ENCODE results near the gene HDGFL1.

DNA sequence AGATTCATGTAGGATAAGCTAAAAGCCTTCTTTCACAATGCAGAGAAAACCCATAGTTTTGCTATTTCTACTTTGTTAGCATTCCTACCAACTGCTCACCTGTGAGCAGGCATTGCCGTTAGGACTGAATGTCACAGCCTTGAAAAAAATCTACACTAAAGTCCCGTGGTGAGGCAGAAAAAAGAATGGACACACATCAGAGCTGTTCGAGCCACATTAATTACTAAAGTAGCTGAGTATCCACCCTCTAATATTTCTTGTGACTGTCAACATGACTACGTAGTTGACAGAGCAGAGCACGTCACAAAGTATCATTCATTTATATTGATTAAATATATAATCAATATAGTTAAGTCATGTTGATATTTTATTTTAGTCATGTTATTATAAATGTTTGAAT lies 10.1 kb downstream of the HDGFL1 start:
- TF ChIP-seq, protein P1, sequence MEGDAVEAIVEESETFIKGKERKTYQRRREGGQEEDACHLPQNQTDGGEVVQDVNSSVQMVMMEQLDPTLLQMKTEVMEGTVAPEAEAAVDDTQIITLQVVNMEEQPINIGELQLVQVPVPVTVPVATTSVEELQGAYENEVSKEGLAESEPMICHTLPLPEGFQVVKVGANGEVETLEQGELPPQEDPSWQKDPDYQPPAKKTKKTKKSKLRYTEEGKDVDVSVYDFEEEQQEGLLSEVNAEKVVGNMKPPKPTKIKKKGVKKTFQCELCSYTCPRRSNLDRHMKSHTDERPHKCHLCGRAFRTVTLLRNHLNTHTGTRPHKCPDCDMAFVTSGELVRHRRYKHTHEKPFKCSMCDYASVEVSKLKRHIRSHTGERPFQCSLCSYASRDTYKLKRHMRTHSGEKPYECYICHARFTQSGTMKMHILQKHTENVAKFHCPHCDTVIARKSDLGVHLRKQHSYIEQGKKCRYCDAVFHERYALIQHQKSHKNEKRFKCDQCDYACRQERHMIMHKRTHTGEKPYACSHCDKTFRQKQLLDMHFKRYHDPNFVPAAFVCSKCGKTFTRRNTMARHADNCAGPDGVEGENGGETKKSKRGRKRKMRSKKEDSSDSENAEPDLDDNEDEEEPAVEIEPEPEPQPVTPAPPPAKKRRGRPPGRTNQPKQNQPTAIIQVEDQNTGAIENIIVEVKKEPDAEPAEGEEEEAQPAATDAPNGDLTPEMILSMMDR (IDR thresholded peaks at IDR 0.05): no peak
- TF ChIP-seq POLR2A (IDR thresholded peaks at IDR 0.05): no peak
